Hematopoietic multipotent progenitor cell treated with erythropoietin and hydrocortisone succinate and interleukin-3 and kit ligand, for 8 days (in vitro differentiated cells): Measurements from ENCODE around the gene ZAR1.
"Not testable (repeated sequence)": the region's sequence is repeated elsewhere in the genome, so short reads cannot be mapped to it uniquely, and the experiment has no call there.

Experiments
- DNase-seq: peaks from one replicate; pipeline ENCODE4 v3.0.0-alpha.2; 2015

The ZAR1 gene, protein sequence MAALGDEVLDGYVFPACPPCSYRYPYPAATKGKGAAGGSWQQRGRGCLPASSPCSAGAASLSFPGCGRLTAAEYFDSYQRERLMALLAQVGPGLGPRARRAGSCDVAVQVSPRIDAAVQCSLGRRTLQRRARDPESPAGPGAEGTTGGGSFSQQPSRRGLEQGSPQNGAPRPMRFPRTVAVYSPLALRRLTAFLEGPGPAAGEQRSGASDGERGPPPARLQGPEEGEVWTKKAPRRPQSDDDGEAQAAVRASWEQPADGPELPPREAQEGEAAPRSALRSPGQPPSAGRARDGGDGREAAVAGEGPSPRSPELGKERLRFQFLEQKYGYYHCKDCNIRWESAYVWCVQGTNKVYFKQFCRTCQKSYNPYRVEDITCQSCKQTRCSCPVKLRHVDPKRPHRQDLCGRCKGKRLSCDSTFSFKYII

DNA sequence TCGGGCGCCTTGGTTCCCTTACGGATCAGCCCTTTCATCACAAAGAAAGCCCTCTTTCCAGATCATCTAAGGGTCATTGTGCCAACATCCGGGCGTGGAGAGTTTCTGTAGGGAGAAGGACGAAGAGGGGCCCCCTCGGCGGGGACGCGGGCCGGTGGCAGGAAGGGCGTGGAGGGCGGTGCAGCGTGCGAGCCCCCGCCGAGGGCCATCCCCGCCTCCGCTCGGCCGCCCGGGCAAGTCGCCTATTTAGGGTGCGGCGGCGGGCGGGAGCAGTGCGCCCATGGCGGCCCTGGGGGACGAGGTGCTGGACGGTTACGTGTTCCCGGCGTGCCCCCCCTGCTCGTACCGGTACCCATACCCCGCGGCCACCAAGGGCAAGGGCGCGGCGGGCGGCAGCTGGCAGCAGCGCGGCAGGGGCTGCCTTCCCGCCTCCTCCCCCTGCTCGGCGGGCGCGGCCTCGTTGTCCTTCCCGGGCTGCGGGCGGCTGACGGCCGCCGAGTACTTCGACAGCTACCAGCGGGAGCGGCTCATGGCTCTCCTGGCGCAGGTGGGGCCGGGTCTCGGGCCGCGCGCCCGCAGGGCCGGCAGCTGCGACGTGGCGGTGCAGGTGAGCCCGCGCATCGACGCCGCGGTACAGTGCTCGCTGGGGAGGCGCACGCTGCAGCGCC is at the start of gene ZAR1:
ZAR1 (plus strand) TSS at position 241 of the 668 bp plus-strand sequence; CDS start at position 281, 40 bp downstream.
- no peak for DNase-seq

DNA sequence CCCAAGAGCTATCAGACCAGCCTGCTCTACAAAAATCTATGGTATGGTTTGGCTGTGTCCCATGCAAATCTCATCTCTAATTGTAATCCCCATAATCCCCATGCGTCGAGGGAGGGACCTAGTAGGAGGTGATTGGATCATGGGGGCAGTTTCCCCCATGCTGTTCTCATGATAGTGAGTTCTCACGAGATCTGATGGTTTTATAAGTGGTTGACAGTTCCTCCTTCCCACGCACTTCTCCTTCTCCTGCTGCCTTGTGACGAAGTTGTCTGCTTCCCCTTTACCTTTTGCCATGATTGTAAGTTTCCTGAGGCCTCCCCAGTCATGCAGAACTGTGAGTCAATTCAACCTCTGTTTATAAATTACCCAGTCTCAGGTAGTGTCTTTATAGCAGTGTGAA is 49.1 kb upstream of the ZAR1 start:
- not testable (repeated sequence) for DNase-seq

DNA sequence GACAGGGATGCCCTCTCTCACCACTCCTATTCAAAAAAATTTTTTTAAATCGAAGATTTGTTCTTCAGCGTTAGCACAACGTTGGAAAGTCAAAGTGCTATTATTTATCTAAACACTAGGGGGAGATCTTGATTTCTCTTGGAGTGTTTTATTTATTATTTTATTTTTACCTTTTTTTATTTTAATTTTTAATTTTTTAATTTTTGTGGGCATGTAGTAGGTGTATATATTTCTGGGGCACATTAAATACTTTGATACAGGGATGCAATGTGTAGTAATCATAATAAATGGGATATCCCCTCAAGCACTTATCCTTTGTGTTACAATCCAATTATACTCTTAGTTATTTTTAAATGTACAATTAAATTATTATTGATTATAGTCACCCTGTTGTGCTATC is 44.3 kb upstream of the ZAR1 start:
- DNase-seq = peak; percentile 56

DNA sequence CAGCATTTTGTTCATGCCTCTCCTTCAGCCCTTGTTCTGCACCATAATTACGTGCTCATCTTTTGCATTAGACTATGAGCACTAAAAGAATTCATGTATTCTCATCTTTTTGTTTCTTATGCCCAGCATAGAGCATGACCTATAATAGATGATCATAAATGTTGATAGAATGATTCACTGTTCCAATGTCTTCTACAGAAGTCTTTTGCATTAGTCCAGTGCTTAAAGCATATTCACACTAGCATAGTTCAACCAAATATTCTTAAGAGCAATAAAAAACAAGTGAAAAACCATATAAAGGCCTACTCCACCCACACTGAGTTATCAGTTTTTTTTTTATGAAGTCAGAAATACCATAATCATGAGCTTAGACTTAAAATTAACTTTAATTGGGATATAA is 43.4 kb upstream of the ZAR1 start:
- DNase-seq = no peak

DNA sequence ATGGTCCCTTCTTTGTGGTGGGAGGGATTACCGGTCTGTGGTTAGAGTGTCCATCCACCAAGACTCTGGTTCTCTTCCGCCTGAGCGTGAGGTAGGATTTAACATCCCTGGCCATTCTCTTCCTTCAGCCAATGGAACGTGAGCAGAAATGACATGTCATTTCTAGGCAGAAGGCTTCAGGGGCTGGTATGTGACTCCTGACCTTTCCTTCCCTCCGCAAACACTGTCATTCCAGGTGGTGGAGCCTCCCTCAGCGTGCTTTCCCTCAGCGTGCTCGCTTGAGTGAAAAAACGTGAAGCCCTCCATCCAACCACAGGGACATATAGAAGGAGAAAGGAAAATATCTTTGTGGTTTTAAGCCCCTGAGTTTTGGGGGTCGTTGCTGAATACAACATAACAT is 40.9 kb upstream of the ZAR1 start:
- no peak for DNase-seq

DNA sequence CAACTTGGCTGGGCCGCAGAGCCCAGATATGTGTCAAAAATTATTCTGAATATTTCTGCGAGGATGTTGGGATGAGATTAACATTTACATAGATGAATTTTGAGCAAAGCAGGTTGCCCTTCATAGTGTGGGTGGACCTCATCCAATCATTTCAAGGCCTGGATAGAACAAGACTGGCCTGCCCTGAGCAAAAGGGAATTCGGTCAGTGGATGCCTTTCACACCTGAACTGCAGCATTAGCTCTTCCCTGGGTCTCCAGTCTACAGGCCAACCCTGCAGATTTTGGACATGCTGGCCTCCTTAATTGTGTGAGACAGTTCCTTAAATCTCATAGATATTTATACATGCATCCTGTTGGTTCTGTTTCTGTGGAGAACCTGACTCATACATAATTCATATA is 39.3 kb upstream of the ZAR1 start:
- no peak for DNase-seq

DNA sequence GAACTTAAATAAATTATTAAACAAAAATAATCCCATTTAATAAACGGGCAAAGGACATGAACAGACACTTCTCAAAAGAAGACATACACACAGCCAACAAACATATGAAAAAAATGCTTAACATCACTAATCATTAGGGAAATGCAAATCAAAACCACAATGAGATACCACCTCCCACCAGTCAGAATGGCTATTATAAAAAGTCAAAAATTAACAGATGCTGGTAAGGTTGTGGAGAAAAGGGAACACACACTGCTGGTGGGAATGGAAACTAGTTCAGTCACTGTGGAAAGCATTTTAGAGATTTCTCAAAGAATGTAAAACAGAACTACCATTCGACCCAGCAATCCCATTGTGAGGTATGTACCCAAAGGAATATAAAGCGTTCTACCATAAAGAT is 38.4 kb upstream of the ZAR1 start:
- not testable (repeated sequence) for DNase-seq

DNA sequence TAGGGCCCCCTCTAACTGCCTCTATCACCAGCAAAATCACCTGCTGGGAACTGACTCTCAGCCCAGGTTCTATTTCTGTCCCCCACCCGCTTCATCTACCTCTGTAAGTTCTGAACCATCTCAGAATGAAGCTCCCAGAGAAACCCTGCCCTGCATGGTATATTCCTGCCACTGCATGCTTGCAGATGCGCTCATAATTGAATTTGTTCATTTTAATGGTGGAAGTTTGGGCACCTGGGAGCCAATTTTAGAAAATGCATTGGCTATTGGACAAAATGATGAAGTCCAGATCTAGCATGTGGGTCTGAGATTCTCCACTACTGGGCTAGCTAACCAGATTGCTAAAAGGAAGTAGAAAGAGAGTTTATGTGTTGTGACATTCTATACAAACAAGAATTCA is 35.5 kb upstream of the ZAR1 start:
- DNase-seq = no peak

DNA sequence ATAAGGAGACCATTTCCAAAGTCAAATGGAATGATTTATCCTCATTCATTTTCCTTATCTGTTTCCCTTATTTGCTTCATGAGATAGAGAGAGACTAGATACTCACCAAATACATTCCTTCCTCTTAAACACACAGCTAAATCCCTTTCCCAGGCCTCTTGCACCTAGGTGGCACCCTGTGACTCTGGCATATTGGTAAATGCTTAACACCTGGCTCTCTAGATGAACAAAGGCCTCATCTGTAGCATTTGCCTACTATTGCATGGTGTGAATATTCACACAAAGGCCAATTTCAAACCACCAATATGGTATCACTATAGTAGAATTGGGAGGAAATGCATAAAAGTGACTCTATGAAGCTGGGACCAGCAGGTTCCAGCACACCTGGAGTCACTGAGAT is 29.1 kb upstream of the ZAR1 start:
- no peak for DNase-seq

DNA sequence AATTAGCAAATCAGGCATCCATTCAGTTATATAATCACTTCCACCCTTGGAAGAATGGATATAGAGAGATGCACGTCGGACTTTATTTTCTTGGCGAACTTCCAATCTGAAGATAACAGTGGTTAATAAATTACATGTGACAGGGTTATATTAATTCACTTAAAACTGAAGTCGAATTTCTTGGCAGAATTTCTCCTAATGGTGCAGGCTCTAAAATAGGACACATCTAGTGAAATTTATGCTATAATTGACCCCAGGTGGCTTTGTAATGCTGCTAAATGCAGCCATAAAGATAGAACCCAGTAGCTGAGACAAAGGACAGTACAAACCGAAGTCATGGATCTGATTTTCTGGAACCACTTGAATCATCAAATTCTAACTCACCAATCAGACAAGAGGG is 27.7 kb upstream of the ZAR1 start:
- no peak for DNase-seq

DNA sequence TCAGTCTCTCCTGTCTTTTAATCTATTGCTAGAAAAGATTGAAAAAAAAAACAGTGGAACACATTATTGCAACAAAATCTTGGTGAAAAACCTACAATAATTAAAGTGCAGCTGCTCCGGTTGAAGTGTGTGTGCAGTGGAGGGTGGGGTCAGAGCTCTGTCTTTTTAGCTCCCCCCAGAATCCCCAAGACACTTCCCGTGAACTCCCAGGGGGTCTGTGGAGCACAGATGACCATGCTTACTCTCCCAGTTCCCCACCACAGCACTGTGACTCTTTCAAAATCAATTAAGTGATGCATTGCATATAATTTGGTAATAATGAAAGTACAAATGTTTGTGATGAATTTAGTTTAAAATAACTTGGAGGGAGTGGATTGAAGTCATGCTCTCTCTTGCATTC is 22.6 kb upstream of the ZAR1 start:
- DNase-seq = no peak

DNA sequence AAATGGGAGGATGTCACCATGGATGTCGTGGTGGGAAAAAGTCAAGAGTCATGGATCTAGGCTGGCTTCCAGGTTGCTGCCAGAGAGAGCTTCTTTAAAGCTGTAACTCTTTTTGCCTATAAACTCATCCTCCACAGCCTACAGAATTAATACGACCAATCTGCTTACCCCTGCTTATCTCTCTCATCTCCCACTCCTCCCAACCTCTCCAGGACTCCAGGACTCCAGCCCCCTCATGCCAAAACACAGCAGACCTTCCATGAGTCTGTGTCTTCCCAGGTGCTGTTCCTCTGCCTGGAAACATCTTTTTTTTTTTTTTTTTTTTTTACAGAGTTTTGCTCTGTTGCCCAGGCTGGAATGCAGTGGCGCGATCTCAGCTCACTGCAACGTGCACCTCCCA is 22.2 kb upstream of the ZAR1 start:
- no peak for DNase-seq

DNA sequence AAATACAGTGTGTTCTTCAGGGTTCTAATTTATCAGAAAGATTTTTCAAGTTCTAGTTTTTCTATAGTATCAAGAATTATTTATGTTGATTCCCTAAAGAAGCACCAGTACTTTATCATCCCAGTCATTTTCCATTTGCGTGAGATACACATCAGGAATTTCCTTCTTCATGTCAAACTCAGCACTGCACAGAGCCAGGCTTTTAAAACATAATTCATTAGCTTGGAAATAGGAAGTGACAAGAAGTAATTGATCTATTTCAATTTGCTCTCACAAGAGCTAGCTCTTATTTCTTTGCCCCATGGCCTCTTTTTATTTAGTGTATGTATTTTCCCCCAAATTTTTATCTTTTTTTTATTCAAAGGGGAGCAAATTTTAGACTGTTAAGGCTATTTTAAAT is 19.9 kb upstream of the ZAR1 start:
- DNase-seq = no peak

DNA sequence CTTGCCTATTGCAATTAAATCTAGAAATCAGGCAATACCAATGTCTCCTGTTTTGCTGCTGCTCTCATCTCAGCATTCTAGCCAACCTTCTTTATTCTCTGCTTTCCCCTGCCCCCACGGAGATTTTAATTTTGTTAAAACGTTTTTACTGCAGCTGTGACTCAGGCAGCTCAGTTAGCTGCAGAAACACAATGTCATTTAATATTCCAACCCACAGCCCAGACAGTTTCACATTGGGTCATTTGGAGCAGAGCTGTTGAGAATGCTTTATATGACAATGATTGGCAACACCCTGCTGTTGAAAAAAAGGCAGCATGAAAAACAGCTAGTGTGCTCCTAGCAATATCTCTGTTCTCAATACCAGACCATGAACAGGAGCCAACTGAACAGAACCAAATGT is 19.5 kb upstream of the ZAR1 start:
- no peak for DNase-seq

DNA sequence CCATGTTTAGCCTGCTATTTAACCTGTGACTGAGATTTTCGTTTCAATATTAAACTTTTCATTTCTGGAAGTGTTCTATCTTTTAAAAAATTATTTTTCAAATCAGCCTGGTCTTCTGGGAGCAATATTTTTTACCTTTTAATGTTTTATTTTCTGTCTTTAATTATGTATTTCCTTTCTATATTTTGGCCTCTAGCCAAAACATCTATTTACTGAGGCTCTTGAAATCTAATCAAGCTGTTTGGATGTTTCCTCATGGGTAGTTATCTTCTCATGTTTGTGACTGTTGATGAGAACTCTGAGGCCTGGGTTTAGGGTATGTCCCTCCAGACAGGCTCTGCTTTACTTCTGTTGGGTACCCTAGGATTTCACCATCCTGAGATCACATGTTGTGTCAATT is 17.3 kb upstream of the ZAR1 start:
- no peak for DNase-seq

DNA sequence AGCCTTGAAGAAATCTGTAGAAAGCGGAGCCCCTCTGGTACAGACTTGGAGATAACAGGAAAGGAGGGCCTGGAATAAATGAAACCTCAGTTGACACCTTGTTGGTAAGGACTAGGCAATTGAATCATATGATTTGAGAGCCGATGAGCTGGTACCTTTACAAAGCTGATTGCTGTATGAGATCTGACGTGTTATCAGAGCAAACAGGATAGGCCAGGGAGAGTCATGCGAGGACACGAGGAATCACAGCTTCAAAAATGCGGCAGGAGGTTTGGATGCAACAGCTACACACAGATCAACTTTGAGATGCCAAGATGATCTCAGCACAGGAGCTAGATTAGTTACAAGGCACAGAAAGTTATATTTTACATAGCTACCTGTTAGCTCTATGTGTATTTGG is 14.3 kb upstream of the ZAR1 start:
- no peak for DNase-seq

DNA sequence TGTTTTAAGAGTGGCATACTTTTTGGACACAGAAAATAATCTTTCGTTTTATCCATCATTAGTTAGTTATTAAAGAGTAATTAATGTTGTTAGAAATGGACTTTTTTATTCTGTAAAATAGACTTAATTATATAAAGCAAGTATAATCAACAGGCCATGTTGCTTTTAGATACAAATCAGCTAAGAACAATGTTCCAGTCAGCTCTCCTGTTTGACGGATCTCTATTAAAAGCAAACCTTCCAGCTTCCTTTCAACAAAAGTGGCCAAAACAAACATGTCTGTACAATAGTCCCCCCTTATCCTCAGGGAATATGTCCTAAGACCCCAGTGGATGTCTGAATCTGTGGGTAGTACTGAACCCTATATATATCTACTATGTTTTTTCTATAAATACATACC is 11.8 kb upstream of the ZAR1 start:
- no peak for DNase-seq

DNA sequence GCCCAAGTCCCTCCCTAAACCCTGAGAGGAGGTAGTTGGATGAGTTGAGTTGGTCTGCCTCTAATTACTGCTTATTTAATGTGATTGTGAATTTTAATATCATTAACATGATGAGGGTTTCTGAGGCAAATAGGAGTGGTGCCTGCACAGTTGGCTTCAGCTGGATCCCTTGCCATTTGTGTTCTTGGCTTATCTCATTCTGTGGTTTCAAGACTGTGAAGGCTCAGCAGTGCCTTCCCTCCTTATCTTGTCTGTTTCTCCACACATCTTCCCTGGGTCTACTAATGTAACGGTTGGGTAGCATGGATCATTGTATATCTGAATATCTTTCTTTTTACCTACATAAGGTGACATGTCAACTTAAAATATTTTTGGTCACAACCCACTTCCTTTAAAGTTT is 8.5 kb upstream of the ZAR1 start:
- peak; percentile 96 for DNase-seq

DNA sequence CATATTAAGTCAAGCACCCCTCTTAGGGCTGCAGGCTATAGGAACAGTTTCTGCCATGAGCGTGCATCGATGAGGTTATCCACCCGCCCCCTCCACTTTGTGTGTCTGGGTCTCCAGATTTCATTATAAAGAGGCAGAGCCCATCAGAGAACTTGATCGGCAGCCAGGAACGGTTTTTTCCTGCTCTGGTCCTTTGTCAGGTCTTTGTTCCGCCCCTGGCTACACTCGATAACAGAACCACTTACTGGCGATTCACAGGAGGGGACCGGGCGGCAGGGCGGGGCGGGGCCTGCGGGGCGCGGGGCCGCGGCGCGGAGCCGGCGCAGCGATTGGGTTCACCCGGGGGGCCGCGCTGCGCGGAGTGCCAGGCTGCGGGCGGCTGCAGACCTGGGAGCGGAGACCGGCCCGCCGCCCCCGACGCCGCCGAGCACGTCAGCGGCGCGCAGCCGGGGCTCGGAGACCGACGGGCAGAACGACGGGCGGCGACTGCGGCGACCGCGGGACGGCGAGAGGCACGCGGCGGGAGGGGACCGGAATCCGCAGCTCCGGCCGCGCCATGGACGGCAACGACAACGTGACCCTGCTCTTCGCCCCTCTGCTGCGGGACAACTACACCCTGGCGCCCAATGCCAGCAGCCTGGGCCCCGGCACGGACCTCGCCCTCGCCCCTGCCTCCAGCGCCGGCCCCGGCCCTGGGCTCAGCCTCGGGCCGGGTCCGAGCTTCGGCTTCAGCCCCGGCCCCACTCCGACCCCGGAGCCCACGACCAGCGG is 6.9 kb upstream of the ZAR1 start, which contains the start of gene SLC10A4:
SLC10A4 (plus strand) TSS at position 338 of the 771 bp plus-strand sequence; CDS start at position 557, 219 bp downstream.
- DNase-seq = peak; percentile 99

DNA sequence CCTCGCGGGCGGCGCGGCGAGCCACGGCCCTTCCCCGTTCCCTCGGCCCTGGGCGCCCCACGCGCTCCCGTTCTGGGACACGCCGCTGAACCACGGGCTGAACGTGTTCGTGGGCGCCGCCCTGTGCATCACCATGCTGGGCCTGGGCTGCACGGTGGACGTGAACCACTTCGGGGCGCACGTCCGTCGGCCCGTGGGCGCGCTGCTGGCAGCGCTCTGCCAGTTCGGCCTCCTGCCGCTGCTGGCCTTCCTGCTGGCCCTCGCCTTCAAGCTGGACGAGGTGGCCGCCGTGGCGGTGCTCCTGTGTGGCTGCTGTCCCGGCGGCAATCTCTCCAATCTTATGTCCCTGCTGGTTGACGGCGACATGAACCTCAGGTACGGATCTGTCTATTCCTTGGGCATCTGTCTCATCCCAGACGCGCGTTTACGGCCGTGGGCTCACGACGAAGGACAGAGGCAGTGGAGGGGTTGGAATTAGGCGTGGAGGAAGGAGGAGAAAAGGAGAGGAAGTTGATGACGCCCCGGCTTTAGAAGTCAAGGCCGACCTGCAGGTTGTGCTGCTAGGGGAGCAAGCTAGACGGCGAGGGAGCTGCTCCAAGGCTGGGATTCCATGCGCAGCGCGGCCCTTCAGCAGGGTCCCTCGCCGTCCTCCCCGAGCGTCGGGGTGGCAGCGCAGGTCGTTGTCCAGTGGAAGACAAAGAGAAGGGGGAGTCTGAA is 6.1 kb upstream of the ZAR1 start:
- peak; percentile 46 for DNase-seq

DNA sequence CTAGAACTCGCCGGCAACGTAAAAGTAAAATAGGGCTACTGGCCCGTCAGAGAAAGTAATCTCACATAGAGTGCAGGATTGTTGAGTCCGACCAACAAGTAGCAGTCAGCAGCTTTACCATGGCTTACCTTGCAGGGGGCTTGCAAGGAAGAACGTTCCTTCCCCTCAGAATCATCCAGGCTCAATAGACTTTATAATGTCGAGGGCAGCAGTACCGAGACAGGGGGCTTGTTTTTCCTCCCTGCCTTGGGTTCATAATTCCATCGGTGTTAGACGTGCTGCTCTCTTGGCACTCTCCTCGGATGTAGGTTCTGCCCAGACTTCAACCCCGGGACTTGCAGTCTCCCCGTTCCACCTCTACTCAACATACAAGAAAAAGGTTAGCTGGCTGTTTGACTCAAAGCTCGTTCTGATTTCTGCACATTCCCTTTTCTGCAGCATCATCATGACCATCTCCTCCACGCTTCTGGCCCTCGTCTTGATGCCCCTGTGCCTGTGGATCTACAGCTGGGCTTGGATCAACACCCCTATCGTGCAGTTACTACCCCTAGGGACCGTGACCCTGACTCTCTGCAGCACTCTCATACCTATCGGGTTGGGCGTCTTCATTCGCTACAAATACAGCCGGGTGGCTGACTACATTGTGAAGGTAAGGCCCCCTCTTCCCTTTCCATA is 5.4 kb upstream of the ZAR1 start:
- peak; percentile 51 for DNase-seq

DNA sequence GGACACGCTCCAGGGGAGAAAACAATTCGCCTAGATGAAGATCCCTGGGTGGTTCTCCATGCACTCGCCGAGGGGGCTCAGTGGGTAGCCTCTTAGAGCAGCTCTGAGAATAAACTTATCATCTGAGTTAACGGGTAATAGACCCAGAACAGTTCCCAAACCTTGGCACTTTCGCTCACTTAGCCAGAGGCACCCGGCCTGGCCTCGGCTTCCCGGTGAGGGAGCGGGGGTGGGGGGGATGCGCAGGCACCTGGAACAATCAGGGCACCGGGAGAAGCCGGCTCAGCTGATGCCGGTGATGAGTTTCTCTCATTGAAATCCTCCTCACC is 405 bp upstream of the ZAR1 start:
- DNase-seq = no peak
